Rectal smooth muscle tissue (tissue), 1 donor: Measurements from ENCODE around the gene TMEM94.

ENCODE experiments used
- H3K27ac ChIP-seq: one replicate; pipeline ENCODE4 v1.7.0; 2013; ENCODE audit warnings: low read depth, low read length, inconsistent platforms
- H3K27me3 ChIP-seq: one replicate; pipeline ENCODE4 v1.7.0; 2013; ENCODE audit warnings: low read length; ENCODE audit not compliant: control insufficient read depth, insufficient read depth
- H3K36me3 ChIP-seq: one replicate; pipeline ENCODE4 v1.7.0; 2013; ENCODE audit warnings: low read length; ENCODE audit not compliant: control insufficient read depth, insufficient read depth
- H3K4me1 ChIP-seq: one replicate; pipeline ENCODE4 v1.7.0; 2013; ENCODE audit warnings: low read length; ENCODE audit not compliant: control insufficient read depth, insufficient read depth
- H3K4me3 ChIP-seq: one replicate; pipeline ENCODE4 v1.7.0; 2013; ENCODE audit warnings: low read length
- H3K9ac ChIP-seq: one replicate; pipeline ENCODE4 v1.7.0; 2013; ENCODE audit warnings: low read length

TMEM94 gene

DNA sequence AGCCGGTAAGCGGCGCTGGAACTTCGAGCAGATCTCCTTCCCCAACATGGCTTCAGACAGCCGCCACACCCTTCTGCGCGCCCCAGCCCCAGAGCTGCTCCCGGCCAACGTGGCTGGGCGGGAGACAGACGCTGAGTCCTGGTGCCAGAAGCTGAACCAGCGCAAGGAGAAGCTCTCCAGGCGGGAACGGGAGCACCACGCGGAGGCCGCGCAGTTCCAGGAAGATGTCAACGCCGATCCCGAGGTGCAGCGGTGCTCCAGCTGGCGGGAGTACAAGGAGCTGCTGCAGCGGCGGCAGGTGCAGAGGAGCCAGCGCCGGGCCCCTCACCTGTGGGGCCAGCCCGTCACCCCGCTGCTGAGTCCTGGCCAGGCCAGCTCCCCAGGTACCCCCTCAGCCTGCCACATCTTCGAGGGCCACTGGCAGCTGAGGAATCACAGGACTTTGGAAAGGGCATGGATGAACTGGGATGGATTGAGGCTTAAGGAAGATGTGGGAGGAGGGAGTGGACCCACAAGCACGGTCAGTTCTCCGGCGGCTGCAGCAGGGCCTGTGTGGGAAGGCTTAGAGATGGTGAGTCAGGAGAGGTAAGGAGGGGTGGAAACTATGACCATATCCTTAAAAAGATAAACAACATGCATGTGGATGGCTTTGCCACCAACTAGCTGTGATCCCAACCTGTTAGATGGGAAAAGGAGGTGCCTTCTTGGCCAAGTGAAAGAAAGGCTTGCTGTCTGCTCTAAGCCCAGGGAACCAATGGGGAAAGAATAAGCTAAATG is 65.7 kb downstream of the TMEM94 start:
- Histone ChIP-seq H3K9ac (no peak overlapping the region), H3K36me3 (no peaks in the 10 kb centered on the region), H3K27ac (no peak overlapping the region)

DNA sequence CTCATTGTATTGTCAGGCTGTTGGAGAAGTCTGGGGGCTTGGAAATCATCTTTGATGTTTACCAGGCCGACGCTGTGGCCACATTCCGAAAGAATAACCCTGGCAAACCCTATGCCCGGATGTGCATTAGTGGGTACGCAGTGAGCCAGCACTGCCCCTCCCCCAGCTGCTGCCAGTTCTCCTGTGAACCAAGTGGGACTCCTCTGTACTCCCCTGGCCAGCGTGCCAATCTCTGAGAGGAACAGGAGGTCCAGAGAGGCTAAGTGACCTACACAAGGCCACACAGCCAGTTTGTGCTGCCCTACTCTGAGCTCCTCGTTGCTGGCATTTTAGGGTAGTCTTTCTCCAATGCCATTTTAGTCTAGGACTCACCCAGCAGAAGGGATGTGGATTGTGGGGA is 67.2 kb downstream of the TMEM94 start:
- Histone ChIP-seq H3K27ac (no peak overlapping the region), H3K27me3 (no peaks in the 10 kb centered on the region), H3K36me3 (no peaks in the 10 kb centered on the region), H3K4me1 (peaks cover 2% of the 10 kb centered on the region), H3K4me3 (no peak overlapping the region), H3K9ac (no peak overlapping the region)

More for the DNA sequence above, 65.7 kb downstream of the TMEM94 start:
- H3K4me1 ChIP-seq, result peaks cover 6% of the 10 kb centered on the region
- no peaks in the 10 kb centered on the region for H3K27me3 ChIP-seq
- H3K4me3 ChIP-seq, result no peak overlapping the region

DNA sequence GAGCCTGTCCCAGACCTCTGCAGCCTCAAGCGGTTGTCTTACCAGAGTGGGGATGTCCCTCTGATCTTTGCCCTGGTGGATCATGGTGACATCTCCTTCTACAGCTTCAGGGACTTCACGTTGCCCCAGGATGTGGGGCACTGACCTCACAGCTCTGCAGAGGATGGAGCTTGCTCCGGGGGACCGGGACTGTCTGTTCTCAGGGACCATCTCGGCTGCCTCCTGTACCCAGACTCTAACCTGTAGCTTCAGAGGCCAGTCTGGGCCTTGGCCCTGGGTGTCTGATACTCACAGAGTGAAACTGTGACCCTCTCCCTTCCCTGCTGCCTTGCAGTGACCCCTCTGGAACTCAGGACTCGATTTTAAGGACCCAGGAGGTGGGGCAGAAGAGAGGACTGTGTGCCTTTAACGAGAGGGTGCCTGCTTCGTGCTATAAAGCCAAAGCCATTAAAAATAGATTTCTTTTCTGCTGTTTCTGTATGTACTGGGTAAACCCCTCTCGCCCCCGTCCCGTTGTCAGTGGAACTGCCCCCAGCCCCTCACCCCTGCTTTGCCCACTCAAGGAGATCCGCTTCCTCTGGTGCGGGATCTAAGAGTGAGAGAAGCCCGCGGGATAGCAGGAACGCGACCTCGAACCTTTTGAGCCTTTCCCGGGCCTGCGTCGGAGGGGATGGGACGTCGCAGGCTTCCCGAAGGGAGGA is 68.0 kb downstream of the TMEM94 start:
- peaks cover 2% of the 10 kb centered on the region for H3K4me1 ChIP-seq
- no peaks in the 10 kb centered on the region for H3K27me3 ChIP-seq
- no peak overlapping the region for H3K9ac ChIP-seq
- H3K27ac ChIP-seq, result no peak overlapping the region
- no peaks in the 10 kb centered on the region for H3K36me3 ChIP-seq
- peak overlapping the region; percentile 77 for H3K4me3 ChIP-seq

DNA sequence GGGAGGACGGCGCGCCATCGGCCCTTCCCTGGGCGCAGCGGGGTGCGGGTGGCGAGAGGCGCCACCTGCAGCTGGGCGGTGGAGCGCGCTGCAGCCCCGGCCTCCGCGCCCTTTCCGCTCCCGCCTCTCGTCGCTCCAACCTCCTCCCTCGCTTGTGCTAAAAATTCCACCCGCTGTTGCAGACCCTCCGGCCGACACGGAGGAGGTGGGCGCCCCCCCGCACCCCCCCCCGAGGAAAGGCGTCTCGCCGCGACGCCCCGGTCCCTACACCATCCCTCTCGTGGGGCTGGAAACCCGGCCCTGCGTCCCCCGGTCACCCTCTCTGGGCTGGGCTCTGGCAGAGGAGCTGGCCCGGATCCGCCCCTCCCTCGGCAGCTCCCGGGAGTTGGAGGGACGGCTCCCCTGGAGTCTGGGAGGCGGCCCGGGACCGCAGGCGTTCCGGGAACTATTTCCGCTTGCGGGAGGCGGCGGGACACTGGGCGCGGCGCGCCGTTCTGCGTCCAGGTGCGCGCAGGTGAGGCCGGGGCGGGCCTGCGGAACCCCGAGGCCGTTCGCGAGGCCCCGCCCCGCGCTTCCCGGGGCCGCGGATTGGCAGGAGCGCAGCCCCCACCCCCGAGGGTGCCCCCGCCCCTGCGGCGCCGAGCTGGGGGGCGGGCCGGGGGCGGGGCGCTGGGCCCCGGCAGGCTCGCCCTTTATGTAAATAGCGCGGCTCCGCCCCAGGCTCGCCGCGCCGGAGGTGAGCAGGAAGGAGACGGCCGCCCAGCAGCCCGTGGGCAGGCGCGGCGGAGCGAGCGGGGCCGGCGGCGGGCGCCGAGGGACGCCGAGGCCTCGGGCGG is 68.8 kb downstream of the TMEM94 start, which contains the start of gene LLGL2:
Gene LLGL2 (plus strand): TSS at position 728 of the 836 bp plus-strand sequence. CDS start 17,730 bp downstream, outside the sequence.
- Histone ChIP-seq H3K27ac (no peak within 1 kb of the TSS), H3K4me1 (peaks cover 2% of the 10 kb centered on the region), H3K4me3 (peak within 1 kb of the TSS; percentile 77), H3K27me3 (no peaks in the 10 kb centered on the region), H3K9ac (peak within 1 kb of the TSS; percentile 51), H3K36me3 (no peaks in the 10 kb centered on the region)

DNA sequence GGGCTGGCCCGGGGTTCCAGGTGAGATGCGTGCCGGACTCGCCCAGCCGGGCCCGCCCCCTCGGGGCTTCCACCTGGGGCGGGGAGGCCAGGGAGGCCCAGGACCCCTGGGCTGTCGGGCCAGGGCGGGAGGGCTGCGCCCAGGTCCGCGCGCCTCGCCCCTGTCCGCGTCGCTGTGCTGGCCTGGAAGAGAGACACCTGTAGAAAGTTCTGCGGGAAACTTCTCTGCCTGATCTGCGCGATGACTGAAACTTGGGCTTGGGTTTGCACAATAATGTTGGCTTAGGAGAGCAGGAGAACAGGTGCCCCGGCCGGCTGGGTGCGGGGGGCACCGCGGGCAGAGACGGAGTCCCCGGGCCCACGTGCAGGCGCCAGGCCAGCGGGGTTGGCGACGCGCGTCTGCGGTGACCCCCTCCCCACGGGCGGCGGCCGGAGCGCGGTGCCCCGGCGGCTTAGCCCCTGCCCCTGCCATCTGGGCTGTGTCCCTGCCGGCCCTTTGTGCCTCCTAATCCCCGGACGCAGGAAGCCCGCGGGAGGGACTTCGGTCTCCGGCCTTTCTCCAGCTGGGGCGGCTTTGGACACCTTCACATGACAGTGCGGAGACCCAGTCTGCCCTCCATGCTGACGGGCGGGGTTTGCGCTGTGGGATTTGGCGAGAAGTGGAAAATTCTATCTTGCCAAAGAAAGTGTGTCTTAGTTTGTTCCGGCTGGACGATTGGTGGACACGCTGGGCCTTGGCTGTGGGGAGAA is 69.5 kb downstream of the TMEM94 start:
- peaks cover 2% of the 10 kb centered on the region for H3K4me1 ChIP-seq
- peak overlapping the region; percentile 77 for H3K4me3 ChIP-seq
- peak overlapping the region; percentile 51 for H3K9ac ChIP-seq
- H3K27me3 ChIP-seq, result no peaks in the 10 kb centered on the region
- H3K27ac ChIP-seq, result no peak overlapping the region
- H3K36me3 ChIP-seq, result no peaks in the 10 kb centered on the region

DNA sequence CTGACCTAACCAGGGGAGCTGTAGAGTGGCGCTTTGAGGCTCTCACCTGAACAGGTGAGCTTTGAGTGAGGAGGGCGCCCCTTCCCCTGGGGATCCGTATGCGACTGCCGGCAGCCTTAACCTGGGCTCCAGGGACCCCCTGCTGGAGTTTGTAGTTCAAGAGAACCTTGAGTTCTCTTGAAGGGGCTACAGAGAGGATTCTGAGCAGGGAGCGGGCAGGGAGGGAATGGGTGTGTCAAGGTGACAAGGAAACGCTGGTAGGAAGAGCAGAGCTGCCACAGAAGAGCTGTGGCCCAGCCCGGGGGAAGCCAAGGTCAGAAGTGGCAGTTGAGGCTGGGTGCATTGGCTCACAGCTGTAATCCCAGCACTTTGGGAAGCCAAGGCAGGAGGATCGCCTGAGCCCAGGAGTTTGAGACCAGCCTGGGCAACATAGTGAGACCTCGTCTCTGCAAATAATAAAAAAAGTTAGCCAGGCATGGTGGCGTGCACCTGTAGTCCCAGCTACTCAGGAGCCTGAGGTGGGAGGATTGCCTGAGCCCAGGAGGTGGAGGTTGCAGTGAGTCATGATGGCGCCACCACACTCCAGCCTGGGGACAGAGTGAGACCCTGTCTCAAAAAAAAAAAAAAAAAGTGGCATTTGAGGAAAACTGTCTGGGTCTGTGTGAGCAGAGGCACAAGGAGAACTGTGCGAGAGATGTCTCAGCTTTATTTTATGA is 70.3 kb downstream of the TMEM94 start:
- Histone ChIP-seq H3K4me1 (peaks cover 2% of the 10 kb centered on the region), H3K27me3 (no peaks in the 10 kb centered on the region), H3K9ac (peak overlapping the region; percentile 51), H3K27ac (no peak overlapping the region), H3K36me3 (no peaks in the 10 kb centered on the region), H3K4me3 (peak overlapping the region; percentile 77)

DNA sequence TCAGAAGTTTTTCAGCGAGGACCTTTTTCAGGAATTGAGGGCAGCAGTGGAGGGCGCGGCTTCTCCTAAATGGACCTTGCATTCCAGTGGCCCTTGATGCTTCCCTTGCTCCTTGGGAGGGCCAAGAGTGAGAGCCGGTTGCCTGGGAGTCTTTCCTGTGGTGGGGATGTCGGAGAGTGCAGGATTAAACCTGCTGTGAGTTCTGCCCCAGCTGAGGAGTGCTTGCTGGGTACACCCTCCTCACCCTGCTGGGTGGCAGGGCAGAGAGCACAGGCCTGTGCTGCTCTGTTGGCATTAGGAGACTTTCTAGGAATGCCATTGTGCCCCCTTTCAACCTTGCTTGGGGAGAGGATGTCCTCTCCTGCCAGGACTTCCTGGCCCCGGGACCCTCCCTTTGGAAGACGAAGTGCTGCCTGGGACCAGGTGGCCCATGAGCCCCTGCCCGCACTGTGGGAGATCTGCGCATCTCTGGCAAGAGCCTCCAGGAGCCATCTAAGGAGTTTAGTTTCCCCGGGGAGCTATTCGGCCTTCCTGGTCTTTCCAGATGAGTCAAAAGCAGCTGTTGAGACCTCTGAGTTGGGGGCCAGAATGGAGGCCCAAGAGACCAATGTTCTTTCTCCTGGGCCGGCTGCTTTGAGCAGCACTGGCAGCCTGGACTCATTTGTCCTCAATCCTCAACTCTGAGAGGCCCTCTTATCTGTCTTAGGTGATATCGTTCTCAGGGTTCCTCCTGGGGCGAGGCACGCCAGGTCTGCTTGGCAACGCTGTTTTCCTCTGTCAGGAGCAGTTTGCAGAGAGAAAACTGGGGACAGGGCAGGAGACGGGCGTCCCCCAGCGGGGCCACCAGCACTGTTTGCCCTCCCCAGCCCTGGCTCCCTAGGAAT is 74.6 kb downstream of the TMEM94 start:
- no peaks in the 10 kb centered on the region for H3K36me3 ChIP-seq
- no peak overlapping the region for H3K27ac ChIP-seq
- H3K9ac ChIP-seq, result no peak overlapping the region
- H3K4me1 ChIP-seq, result peaks cover 2% of the 10 kb centered on the region
- H3K4me3 ChIP-seq, result no peak overlapping the region
- no peaks in the 10 kb centered on the region for H3K27me3 ChIP-seq

DNA sequence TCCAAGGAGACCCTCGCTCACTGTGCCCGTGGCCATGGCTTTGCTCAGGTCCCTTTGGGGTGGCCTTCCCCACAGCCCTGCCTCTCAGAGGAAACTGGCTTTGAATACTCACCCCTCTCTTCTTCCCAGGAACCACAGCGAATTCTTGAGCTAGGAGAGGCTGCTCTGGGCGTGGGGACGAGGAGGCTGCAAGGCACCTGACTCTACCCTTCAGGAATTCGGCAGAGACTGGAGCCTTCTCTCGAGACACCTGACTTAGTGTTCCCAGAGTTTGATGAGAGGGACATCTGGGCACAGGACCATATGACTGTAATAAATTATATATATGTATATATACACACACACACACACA is 75.3 kb downstream of the TMEM94 start:
- Histone ChIP-seq H3K27ac (no peak overlapping the region), H3K27me3 (no peaks in the 10 kb centered on the region), H3K9ac (no peak overlapping the region), H3K4me1 (no peaks in the 10 kb centered on the region), H3K36me3 (no peaks in the 10 kb centered on the region), H3K4me3 (no peak overlapping the region)

DNA sequence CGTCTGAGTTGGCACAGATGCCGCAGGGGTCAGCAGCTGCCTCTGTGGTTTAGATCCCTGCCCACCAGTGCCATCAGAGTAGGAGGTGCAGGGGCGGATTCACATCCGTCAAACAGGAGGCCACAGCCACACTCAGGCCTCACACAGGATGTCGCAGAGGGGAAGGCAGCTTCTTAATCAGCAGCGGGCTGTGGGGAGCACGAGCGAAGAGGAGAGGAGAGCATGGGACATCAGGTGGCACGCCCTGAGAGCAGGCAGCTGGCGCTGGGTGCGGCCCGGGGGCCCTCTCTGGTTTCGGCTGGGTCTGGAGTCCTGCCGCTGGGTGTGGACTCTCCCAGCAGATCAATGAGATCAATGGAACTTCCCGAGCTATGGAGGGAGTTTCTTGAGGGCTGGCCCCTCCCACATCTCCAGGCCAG is 78.7 kb downstream of the TMEM94 start:
- H3K4me3 ChIP-seq, result no peak overlapping the region
- H3K4me1 ChIP-seq, result no peaks in the 10 kb centered on the region
- H3K27me3 ChIP-seq, result no peaks in the 10 kb centered on the region
- no peaks in the 10 kb centered on the region for H3K36me3 ChIP-seq
- no peak overlapping the region for H3K9ac ChIP-seq
- H3K27ac ChIP-seq, result no peak overlapping the region

DNA sequence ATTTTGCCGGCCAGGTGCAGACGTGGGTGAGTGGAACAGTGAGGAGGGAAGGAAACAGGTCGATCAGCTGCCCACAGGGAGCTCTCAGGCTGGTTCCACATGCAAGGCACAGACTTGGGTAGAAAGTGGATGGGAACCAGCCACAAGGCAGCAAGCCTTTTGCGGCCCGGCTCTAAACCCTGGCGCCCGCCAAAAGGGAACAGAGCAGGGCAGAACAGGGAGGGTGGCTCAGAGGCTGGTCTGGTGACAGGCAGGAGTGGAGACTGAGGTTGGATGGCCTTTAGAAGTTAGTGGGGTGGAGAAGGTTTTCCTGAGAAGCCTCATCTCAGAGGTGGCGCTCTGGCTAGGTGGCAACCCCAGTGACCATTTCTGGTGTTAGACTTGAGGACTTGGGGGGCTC is 79.4 kb downstream of the TMEM94 start:
- Histone ChIP-seq H3K4me1 (no peaks in the 10 kb centered on the region), H3K27ac (no peak overlapping the region), H3K36me3 (no peaks in the 10 kb centered on the region), H3K4me3 (no peak overlapping the region), H3K9ac (no peak overlapping the region), H3K27me3 (no peaks in the 10 kb centered on the region)

DNA sequence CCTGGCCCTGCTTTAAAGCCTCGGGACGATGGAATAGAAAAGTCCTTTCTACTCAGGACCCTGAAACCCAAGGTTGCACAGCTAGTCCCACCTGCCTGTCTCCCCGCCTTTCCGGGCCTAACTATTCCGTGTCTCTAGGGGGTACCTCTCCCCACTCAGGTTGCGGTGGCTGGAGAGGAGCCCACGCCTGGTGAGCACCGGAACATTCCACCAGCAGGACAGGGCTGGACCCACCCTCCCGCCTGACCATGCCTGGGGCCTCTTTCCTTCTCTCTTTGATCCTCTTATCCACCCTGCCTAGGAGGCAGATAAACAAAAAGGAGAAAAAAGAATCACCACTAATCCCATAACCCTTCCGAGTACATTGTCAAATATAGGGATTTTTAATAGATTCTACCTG is 79.9 kb downstream of the TMEM94 start:
- Histone ChIP-seq H3K4me1 (no peaks in the 10 kb centered on the region), H3K36me3 (no peaks in the 10 kb centered on the region), H3K27ac (no peak overlapping the region), H3K9ac (no peak overlapping the region), H3K27me3 (no peaks in the 10 kb centered on the region), H3K4me3 (no peak overlapping the region)
